ENCODE results near the gene DYSF.

The DYSF gene

DNA sequence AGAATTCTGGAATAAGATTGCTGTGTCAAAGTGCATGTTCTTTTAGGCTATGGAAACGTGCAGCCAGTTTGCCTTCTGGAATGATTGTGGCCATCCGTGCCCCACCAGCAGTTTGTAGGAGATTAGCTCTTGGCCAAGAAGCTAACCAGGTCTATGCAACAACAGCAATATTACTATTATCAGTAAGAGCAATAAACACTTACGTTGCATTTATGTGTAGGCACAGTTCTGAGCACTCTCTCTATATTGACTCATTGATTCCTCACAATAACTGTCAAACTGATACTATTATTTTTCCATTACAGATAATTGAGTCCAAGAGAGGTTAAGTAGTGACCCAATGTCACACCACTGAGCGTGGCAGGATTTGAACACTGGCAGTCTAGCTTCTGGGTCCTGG lies 186.4 kb downstream of the DYSF start:
- H3K4me2 ChIP-seq (ENCODE audit: low read length): no peak overlapping the region
- no peaks in the 10 kb centered on the region for H3K27me3 ChIP-seq (ENCODE audit: control insufficient read depth, low read length)
- no peak overlapping the region for H3K27ac ChIP-seq (ENCODE audit: low read depth, low read length)
- no peaks in the 10 kb centered on the region for H3K9me2 ChIP-seq (replicated peaks; ENCODE audit: control insufficient read depth, low read length)
- no peak overlapping the region for H3K4me3 ChIP-seq (ENCODE audit: low read length)
- H3K9me3 ChIP-seq (ENCODE audit: control insufficient read depth, insufficient read depth, low read length): no peaks in the 10 kb centered on the region
- no peaks in the 10 kb centered on the region for H3F3A ChIP-seq (ENCODE audit: control insufficient read depth, insufficient read depth)
- H3K4me1 ChIP-seq (ENCODE audit: control insufficient read depth, low read length): no peaks in the 10 kb centered on the region
- H3K36me3 ChIP-seq (ENCODE audit: control insufficient read depth, low read length): no peaks in the 10 kb centered on the region
- no peaks in the 10 kb centered on the region for H3K79me2 ChIP-seq (ENCODE audit: control insufficient read depth, low read length)
- TF ChIP-seq, protein P1, sequence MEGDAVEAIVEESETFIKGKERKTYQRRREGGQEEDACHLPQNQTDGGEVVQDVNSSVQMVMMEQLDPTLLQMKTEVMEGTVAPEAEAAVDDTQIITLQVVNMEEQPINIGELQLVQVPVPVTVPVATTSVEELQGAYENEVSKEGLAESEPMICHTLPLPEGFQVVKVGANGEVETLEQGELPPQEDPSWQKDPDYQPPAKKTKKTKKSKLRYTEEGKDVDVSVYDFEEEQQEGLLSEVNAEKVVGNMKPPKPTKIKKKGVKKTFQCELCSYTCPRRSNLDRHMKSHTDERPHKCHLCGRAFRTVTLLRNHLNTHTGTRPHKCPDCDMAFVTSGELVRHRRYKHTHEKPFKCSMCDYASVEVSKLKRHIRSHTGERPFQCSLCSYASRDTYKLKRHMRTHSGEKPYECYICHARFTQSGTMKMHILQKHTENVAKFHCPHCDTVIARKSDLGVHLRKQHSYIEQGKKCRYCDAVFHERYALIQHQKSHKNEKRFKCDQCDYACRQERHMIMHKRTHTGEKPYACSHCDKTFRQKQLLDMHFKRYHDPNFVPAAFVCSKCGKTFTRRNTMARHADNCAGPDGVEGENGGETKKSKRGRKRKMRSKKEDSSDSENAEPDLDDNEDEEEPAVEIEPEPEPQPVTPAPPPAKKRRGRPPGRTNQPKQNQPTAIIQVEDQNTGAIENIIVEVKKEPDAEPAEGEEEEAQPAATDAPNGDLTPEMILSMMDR (IDR thresholded peaks at IDR 0.05; ENCODE audit: low read depth, low read length, poor library complexity, severe bottlenecking): no peak
- TF ChIP-seq EZH2phosphoT487 (IDR thresholded peaks at IDR 0.05; ENCODE audit: borderline replicate concordance, low read length): no peak
- H4K20me1 ChIP-seq (ENCODE audit: control insufficient read depth, insufficient read depth, low read depth, low read length): no peaks in the 10 kb centered on the region

DNA sequence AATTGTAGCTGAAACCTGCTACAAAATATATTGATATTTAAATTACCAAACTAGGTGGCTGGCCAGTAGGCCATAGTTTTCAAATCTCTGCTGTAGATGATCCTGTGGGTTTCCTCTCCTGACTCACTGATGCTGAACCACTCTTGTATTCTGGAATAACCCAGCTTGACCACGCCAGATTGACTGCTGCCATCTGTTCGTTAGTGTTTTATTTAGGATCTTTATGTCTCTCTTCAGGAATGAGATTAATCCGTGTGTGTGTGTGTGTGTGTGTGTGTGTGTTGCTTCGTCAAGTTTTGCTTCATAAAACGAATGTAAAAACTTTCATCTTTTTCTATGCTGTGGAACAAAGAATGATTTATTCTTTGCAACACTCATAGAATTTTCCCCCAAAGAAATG lies 187.1 kb downstream of the DYSF start:
- Histone ChIP-seq H3K4me1 (ENCODE audit: control insufficient read depth, low read length) (no peaks in the 10 kb centered on the region), H3K9me2 (replicated peaks; ENCODE audit: control insufficient read depth, low read length) (no peaks in the 10 kb centered on the region), H3K9me3 (ENCODE audit: control insufficient read depth, insufficient read depth, low read length) (no peaks in the 10 kb centered on the region), H3K27ac (ENCODE audit: low read depth, low read length) (no peak overlapping the region), H3K79me2 (ENCODE audit: control insufficient read depth, low read length) (no peaks in the 10 kb centered on the region), H3K4me3 (ENCODE audit: low read length) (no peak overlapping the region), H4K20me1 (ENCODE audit: control insufficient read depth, insufficient read depth, low read depth, low read length) (no peaks in the 10 kb centered on the region), H3F3A (ENCODE audit: control insufficient read depth, insufficient read depth) (no peaks in the 10 kb centered on the region), H3K4me2 (ENCODE audit: low read length) (no peak overlapping the region), H3K36me3 (ENCODE audit: control insufficient read depth, low read length) (no peaks in the 10 kb centered on the region), H3K27me3 (ENCODE audit: control insufficient read depth, low read length) (no peaks in the 10 kb centered on the region)
- TF ChIP-seq, protein P1 (IDR thresholded peaks at IDR 0.05; ENCODE audit: low read depth, low read length, poor library complexity, severe bottlenecking): no peak
- TF ChIP-seq EZH2phosphoT487 (IDR thresholded peaks at IDR 0.05; ENCODE audit: borderline replicate concordance, low read length): no peak

DNA sequence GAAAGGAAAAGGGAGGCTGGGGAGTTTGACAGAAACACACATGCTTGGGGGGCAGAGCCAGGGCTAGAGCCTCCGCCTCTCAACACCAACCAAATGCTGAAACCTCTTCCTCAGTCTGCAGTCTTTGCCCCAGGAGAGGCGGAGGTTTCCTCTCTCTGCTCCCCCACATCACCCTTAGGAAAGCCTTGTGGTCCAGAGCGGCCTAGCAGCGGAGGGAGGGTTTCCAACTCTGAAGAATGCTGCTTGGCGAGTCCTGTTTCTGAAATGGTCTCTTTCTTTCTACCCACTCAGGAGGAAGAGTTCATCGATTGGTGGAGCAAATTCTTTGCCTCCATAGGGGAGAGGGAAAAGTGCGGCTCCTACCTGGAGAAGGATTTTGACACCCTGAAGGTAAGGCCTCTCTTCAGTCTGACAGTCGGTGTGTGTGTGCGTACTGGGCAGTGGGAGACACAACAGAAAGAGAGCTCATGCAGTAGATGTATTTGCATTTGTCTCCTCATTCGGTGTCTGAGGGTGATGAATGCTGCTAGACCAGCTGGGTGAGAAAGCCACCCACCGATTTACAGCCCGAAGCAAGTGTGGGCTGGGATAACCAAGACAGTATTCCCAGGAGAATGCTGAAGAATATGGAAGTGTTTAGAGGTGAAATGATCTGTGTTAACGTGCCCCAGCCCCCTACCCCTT lies 190.5 kb downstream of the DYSF start:
- no peaks in the 10 kb centered on the region for H3K9me3 ChIP-seq (ENCODE audit: control insufficient read depth, insufficient read depth, low read length)
- no peak for TF ChIP-seq EZH2phosphoT487 (IDR thresholded peaks at IDR 0.05; ENCODE audit: borderline replicate concordance, low read length)
- TF ChIP-seq, protein P1 (IDR thresholded peaks at IDR 0.05; ENCODE audit: low read depth, low read length, poor library complexity, severe bottlenecking): no peak
- no peaks in the 10 kb centered on the region for H3K27me3 ChIP-seq (ENCODE audit: control insufficient read depth, low read length)
- no peaks in the 10 kb centered on the region for H3F3A ChIP-seq (ENCODE audit: control insufficient read depth, insufficient read depth)
- no peak overlapping the region for H3K4me2 ChIP-seq (ENCODE audit: low read length)
- H3K9me2 ChIP-seq (replicated peaks; ENCODE audit: control insufficient read depth, low read length): no peaks in the 10 kb centered on the region
- H3K36me3 ChIP-seq (ENCODE audit: control insufficient read depth, low read length): no peaks in the 10 kb centered on the region
- H3K27ac ChIP-seq (ENCODE audit: low read depth, low read length): no peak overlapping the region
- no peaks in the 10 kb centered on the region for H3K4me1 ChIP-seq (ENCODE audit: control insufficient read depth, low read length)
- no peaks in the 10 kb centered on the region for H4K20me1 ChIP-seq (ENCODE audit: control insufficient read depth, insufficient read depth, low read depth, low read length)
- H3K79me2 ChIP-seq (ENCODE audit: control insufficient read depth, low read length): no peaks in the 10 kb centered on the region
- H3K4me3 ChIP-seq (ENCODE audit: low read length): no peak overlapping the region
